Esophagus squamous epithelium (tissue), 5 donors: ENCODE results near the gene WDR64. TPM values are rescaled to one million over a fixed set of nuclear protein-coding genes. Genes with fewer than 3 reads are reported as not detected.

Experiments
- DNase-seq: peaks from one replicate; lab custom pipeline; 2025; lab: John Stamatoyannopoulos, UW
- H3K27ac ChIP-seq, 4 donors: fragments of 200-600 bp; sonication (generic); one replicate each; pipeline ENCODE4 v1.5.1; 2016 to 2019; ENCODE audit warnings: mild to moderate bottlenecking in 1 of 4
- H3K27me3 ChIP-seq, 4 donors: fragments of 200-600 bp; sonication (generic); 1 replicate in 3 of 4; 2 replicates in 1 of 4; pipeline versions ENCODE4 v1.5.1 to v1.6.0; 2017 to 2021; ENCODE audit warnings: antibody characterized with exemption in 1 of 4
- H3K36me3 ChIP-seq, 3 donors: fragments of 200-600 bp; sonication (generic); one replicate each; pipeline ENCODE4 v1.5.1; 2016 to 2019
- H3K4me1 ChIP-seq, 3 donors: fragments of 200-600 bp; sonication (generic); one replicate each; pipeline ENCODE4 v1.5.1; 2017 to 2019
- H3K4me3 ChIP-seq, 4 donors: fragments of 200-600 bp; sonication (generic); 1 replicate in 3 of 4; 2 replicates in 1 of 4; pipeline ENCODE4 v1.5.1; 2016 to 2019; ENCODE audit warnings: mild to moderate bottlenecking in 2 of 4, moderate library complexity in 1 of 4
- H3K9me3 ChIP-seq, 3 donors: fragments of 200-600 bp; sonication (generic); one replicate each; pipeline ENCODE4 v1.5.1; 2016 to 2019
- POLR2A ChIP-seq, 4 donors: fragments of 450-650 bp; IDR thresholded peaks; one replicate each; pipeline ENCODE4 v1.6.1; 2017; ENCODE audit warnings: antibody characterized with exemption in 4 of 4, mild to moderate bottlenecking in 4 of 4, moderate library complexity in 3 of 4
- WGBS, 2 donors: methylation state at CpG; one replicate each; pipeline ENCODE4 v1.1.5; 2018; 5-methylcytosine and 5-hydroxymethylcytosine counted together
- intact Hi-C: fragments of 100-400 bp; cut with DNase I; formaldehyde crosslinking; loops from one replicate; pipeline ENCODE4 v1.15.0; 2022
- total RNA-seq, 4 donors: library from RNA; depleted of rRNA; stranded (reverse); fragments of >200 nt; gene quantifications; one replicate each; pipeline ENCODE4 v1.1.0, GENCODE V29; 2016
- TF ChIP-seq, protein P1 (sequence below), 6 experiments: fragments of 450-650 bp in 4 of 6; fragments of 200-600 bp in 2 of 6; sonication (generic) in 2 of 6; IDR thresholded peaks; one replicate each; pipeline ENCODE4 v1.5.1; 2016 to 2019; ENCODE audit warnings: antibody characterized with exemption in 6 of 6, mild to moderate bottlenecking in 4 of 6, moderate library complexity in 4 of 6
- donor health status: DM: yes; HTN: yes; CAD: no.

The WDR64 gene
- total RNA-seq, 4 donors from 2014 or later, result not detected

DNA sequence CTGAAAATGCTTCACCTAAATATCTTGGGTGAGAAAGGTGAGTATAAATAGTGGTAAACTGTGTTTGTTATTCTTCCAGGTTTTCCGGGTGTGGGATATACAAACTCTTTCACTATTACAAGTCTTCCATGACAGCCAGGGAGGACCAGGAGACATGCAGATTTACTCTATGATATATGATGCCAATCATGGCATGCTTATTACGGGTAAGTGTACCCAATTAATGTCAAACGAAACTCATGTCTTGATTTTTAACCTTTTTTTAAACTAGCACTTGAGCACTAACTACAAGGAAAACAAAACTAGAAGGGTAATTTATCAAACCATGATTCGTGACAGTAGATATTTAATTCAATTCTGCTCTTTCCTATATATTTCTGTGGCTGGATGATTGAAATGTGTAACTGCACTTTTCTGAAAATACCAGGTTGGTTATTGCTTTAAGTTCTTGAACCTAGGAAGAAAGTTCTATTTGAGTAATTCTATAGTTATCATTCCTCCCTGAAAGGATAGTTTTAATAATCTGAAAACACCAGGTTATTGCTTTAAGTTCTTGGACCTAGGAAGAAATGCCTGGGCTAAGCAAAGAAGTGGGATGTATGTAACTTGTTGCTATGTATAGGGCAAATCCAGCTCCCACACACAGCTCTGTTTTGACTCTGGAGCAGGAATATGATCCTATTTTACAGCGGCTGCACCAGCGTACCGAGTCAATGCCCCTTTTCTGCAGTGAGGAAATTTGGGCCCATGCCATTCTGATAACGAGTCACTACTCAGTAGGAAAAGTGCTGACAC lies 86.4 kb downstream of the WDR64 start:
- DNase-seq, result no peak
- H3K27ac ChIP-seq, result no peak overlapping the region
- peaks cover 0 to 5% (median 0%) of the 10 kb centered on the region in 4 donors for H3K27me3 ChIP-seq
- 54 to 58% methylated on average over 7 to 8 of the region's 8 CpGs for WGBS, 2 donors
- no peaks in the 10 kb centered on the region for H3K4me1 ChIP-seq
- no peaks in the 10 kb centered on the region for H3K36me3 ChIP-seq
- no peak overlapping the region for H3K4me3 ChIP-seq
- intact Hi-C loops, result no loop called here
- no peaks in the 10 kb centered on the region for H3K9me3 ChIP-seq
- TF ChIP-seq POLR2A (IDR thresholded peaks at IDR 0.05), result no peak
- TF ChIP-seq, protein P1, sequence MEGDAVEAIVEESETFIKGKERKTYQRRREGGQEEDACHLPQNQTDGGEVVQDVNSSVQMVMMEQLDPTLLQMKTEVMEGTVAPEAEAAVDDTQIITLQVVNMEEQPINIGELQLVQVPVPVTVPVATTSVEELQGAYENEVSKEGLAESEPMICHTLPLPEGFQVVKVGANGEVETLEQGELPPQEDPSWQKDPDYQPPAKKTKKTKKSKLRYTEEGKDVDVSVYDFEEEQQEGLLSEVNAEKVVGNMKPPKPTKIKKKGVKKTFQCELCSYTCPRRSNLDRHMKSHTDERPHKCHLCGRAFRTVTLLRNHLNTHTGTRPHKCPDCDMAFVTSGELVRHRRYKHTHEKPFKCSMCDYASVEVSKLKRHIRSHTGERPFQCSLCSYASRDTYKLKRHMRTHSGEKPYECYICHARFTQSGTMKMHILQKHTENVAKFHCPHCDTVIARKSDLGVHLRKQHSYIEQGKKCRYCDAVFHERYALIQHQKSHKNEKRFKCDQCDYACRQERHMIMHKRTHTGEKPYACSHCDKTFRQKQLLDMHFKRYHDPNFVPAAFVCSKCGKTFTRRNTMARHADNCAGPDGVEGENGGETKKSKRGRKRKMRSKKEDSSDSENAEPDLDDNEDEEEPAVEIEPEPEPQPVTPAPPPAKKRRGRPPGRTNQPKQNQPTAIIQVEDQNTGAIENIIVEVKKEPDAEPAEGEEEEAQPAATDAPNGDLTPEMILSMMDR (IDR thresholded peaks at IDR 0.05), result no peak

DNA sequence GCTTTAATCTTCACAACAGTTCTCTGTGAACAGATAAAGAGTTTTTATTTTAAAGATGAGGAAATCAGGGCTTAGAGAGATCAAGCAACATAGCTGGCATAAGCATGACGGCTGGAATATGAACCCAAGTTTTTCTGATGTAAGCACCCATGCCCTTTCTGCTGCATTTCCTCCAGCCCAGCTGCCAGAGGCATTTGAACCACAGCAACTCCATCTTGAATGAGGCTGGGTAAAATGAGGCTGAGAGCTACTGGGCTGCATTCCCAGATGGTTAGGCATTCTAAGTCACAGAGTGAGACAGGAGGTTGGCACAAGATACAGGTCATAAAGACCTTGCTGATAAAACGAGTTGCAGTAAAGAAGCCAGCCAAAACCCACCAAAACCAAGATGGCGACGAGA lies 90.0 kb downstream of the WDR64 start:
- Histone ChIP-seq H3K27me3 (peaks cover 0 to 6% (median 0%) of the 10 kb centered on the region in 4 donors), H3K27ac (no peak overlapping the region), H3K9me3 (no peaks in the 10 kb centered on the region), H3K4me3 (no peak overlapping the region), H3K4me1 (no peaks in the 10 kb centered on the region), H3K36me3 (no peaks in the 10 kb centered on the region)
- no peak for TF ChIP-seq POLR2A (IDR thresholded peaks at IDR 0.05)
- TF ChIP-seq, protein P1 (IDR thresholded peaks at IDR 0.05), result no peak
- DNase-seq, result no peak
- 70 to 75% methylated on average over 4 of the region's 4 CpGs for WGBS, 2 donors
- intact Hi-C loops, result no loop called here

DNA sequence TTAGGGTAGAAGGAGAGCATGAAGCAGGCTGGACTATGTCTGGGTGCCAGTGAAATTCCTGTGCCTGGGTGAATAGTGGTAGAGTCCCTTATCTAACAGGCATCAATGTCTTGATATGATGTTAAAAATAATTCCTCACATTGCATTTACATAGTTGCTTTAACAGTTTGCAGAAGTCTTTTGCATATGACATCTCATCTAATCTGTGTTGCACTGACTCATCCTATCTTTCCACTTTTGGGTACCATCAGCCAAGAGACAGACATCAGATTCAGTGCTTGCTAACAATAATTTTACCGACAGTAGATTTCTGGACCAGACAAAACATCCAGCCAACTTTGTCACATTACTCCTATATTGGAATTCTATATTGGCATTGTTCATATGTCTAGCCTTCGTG lies 92.5 kb downstream of the WDR64 start:
- intact Hi-C loops, result no loop called here
- DNase-seq, result no peak
- no peak overlapping the region for H3K4me3 ChIP-seq
- no peaks in the 10 kb centered on the region for H3K36me3 ChIP-seq
- TF ChIP-seq POLR2A (IDR thresholded peaks at IDR 0.05), result no peak
- peaks cover 0 to 6% (median 0%) of the 10 kb centered on the region in 4 donors for H3K27me3 ChIP-seq
- WGBS, 2 donors, result 53 to 63% methylated on average over 2 of the region's 2 CpGs
- H3K27ac ChIP-seq, result no peak overlapping the region
- peaks cover 0 to 12% (median 0%) of the 10 kb centered on the region in 3 donors for H3K4me1 ChIP-seq
- no peaks in the 10 kb centered on the region for H3K9me3 ChIP-seq

DNA sequence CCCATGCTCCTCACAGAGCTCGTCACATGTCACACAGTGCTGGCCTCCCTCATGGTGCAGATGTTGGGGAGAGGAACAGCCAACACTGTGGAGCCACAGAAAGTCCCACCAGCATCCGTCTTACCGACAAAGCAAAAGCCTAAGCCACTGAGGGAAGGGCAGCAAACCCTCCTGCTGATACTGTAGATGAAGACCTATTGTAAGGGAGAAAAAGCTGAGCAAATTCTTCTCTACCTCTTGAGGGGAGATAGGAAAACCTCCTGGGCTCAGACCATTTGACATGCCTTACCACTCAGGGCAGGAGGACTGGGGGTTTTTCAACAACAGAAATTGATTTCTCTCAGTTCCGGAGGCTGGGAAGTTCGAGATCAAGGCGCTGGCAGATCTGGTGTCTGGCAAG lies 95.9 kb downstream of the WDR64 start:
- WGBS, 2 donors, result 87 to 94% methylated on average over 5 to 6 of the region's 6 CpGs
- Histone ChIP-seq H3K9me3 (no peaks in the 10 kb centered on the region), H3K4me3 (no peak overlapping the region), H3K27ac (no peak overlapping the region), H3K4me1 (peaks cover 0 to 20% (median 0%) of the 10 kb centered on the region in 3 donors), H3K36me3 (no peaks in the 10 kb centered on the region), H3K27me3 (peaks cover 0 to 6% (median 0%) of the 10 kb centered on the region in 4 donors)
- intact Hi-C loops, result no loop called here
- TF ChIP-seq, protein P1 (IDR thresholded peaks at IDR 0.05), result no peak
- no peak for TF ChIP-seq POLR2A (IDR thresholded peaks at IDR 0.05)
- DNase-seq, result no peak

DNA sequence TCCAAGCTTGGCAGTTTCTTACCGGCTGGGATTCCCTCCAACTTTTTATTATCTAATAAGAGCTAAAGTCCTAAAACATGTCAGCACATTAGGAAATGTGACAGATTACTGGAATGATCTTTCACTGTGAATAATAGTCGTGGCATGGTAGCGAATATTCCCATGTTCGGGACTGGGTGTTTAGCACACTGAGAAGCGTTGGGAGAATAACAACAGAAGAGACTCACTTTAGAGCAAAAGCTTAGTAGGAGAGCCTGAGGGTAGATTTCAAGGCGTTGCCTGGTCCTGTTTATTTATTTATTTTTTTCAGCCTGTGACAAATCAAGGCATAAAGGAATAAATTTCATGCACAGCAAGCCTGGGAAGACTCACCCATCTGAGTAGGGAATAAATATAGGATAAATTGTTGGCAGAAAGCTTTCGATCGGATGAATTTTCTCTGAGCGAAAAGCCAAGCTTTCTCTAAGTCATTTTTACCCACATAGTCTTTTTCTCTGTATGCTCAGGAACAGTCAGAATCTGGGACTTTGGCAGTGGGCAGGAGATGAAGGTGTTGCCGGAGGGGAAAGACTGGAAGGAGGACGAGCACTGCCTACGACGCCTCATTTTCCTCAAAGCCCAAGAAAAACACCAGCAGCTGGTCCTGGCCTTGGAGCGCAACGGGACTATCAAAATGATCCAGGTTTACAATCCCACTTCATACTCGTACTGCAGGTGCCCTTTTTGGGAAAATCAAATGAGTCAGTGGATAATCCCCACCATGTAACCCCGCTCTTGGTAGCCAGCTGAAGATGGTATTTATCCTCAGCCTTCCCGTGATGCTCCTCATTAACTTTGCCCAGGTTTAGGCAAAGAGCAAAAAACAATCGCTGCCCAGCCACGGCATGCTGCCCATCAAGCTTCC lies 97.2 kb downstream of the WDR64 start:
- H3K9me3 ChIP-seq, result no peaks in the 10 kb centered on the region
- H3K4me3 ChIP-seq, result peak overlapping the region; percentile 9 to 41 (median 18)
- 40 to 47% methylated on average over 19 to 20 of the region's 20 CpGs for WGBS, 2 donors
- H3K27me3 ChIP-seq, result no peaks in the 10 kb centered on the region
- DNase-seq, result no peak
- TF ChIP-seq, protein P1 (IDR thresholded peaks at IDR 0.05), result no peak
- TF ChIP-seq POLR2A (IDR thresholded peaks at IDR 0.05), result no peak
- no peak overlapping the region for H3K27ac ChIP-seq
- intact Hi-C loops, result no loop called here
- H3K4me1 ChIP-seq, result peaks cover 0 to 20% (median 0%) of the 10 kb centered on the region in 3 donors
- H3K36me3 ChIP-seq, result no peaks in the 10 kb centered on the region
